ENCODE measurements around the gene DNAAF8.

DNA sequence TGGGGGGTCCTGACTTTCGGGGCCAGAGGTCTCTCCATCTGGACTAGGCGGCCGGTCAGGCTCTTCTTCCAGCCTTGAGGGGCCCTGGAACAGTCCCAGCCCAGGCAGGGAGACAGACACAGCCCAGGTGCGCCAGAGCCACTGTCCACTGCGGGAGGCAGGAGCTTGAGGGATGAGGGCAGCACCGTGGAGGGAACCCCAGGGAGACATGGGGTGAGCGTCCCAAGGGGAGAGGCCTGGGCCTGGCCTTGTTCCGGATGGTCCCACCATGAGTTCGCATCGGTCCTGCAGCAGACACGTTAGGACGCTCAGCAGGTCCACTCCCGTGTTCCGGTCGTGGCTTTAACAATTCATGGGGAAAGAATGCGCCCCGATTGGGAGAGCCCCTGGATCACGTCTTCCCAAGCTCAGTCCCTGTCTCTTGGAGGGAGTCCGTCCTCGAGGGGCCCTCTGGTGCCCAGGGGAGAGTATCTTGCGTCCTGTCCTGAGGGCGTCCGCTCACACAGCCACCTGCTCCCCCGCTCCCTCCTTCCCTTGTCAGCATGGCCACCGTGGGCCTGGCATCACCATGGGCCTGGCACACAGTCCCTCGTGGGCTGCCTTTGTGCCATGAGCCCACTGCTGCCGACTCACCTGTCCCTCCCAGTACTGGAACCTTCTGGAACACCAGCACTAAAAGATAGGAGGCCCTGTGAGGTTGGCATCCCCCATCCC is 47.7 kb upstream of the DNAAF8 start:
- TF ChIP-seq, protein P1, sequence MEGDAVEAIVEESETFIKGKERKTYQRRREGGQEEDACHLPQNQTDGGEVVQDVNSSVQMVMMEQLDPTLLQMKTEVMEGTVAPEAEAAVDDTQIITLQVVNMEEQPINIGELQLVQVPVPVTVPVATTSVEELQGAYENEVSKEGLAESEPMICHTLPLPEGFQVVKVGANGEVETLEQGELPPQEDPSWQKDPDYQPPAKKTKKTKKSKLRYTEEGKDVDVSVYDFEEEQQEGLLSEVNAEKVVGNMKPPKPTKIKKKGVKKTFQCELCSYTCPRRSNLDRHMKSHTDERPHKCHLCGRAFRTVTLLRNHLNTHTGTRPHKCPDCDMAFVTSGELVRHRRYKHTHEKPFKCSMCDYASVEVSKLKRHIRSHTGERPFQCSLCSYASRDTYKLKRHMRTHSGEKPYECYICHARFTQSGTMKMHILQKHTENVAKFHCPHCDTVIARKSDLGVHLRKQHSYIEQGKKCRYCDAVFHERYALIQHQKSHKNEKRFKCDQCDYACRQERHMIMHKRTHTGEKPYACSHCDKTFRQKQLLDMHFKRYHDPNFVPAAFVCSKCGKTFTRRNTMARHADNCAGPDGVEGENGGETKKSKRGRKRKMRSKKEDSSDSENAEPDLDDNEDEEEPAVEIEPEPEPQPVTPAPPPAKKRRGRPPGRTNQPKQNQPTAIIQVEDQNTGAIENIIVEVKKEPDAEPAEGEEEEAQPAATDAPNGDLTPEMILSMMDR (conservative IDR thresholded peaks at IDR 0.05 in 1 of 2, IDR thresholded peaks at IDR 0.05 in 1 of 2; ENCODE audit: extremely low read depth in 1 of 2, insufficient read depth in 1 of 2, low read depth in 1 of 2, low read length in 2 of 2), result no peak
- TF ChIP-seq EZH2 (IDR thresholded peaks at IDR 0.05; ENCODE audit: borderline replicate concordance, low read length), result no peak
